Measurements from ENCODE around the gene MAP1LC3B2. TPM values are rescaled to one million over a fixed set of nuclear protein-coding genes. Genes with fewer than 3 reads are reported as not detected.

The MAP1LC3B2 gene
- polyA plus RNA-seq, 5 donors = 2.5 to 8.1 (median 4.2) TPM

GRCh38 chr12:116614194-116614915 lies 55.2 kb downstream of the MAP1LC3B2 start:
- no peak for DNase-seq

GRCh38 chr12:116615141-116615861 lies 56.1 kb downstream of the MAP1LC3B2 start:
- no peak for DNase-seq

- DNase-seq = no peak
Measured at GRCh38 chr12:116616536-116617248, 57.5 kb downstream of the MAP1LC3B2 start.

- no peak for DNase-seq
Measured at GRCh38 chr12:116619246-116619645, 60.1 kb downstream of the MAP1LC3B2 start.

- DNase-seq = no peak
Measured at GRCh38 chr12:116620124-116620491, 60.9 kb downstream of the MAP1LC3B2 start.

- no peak for DNase-seq
Measured at GRCh38 chr12:116620492-116621191, 61.5 kb downstream of the MAP1LC3B2 start.

GRCh38 chr12:116621194-116621593 lies 62.0 kb downstream of the MAP1LC3B2 start:
- DNase-seq = no peak

GRCh38 chr12:116624516-116624915 lies 65.3 kb downstream of the MAP1LC3B2 start:
- no peak for DNase-seq

GRCh38 chr12:116626153-116626552 lies 67.0 kb downstream of the MAP1LC3B2 start:
- DNase-seq = no peak

Other genes with a start within 250 kb of the MAP1LC3B2 start
- 10 to 100 TPM; 22.4 to 31.3 (median 29.0) TPM for gene SPRING1, start 178.7 kb downstream of the MAP1LC3B2 start, polyA plus RNA-seq (ENCODE audit: insufficient read depth in 1 of 5, insufficient read length in 5 of 5, low replicate concordance in 1 of 5)
- gene RNFT2, start 178.9 kb downstream of the MAP1LC3B2 start, polyA plus RNA-seq (ENCODE audit: insufficient read depth in 1 of 5, insufficient read length in 5 of 5, low replicate concordance in 1 of 5) = 1 to 10 TPM; 2.4 to 3.6 (median 2.9) TPM